HL-60 (cell line): ENCODE measurements around the gene SPINK13.

Experiments used
- CTCF ChIP-seq: IDR thresholded peaks from one replicate; pipeline ENCODE4 v1.5.1; 2011; ENCODE audit warnings: low read length, control low read depth, inconsistent platforms; ENCODE audit not compliant: insufficient read depth
- GABPA ChIP-seq: IDR thresholded peaks from 2 replicates; pipeline ENCODE4 v1.6.1; 2012; ENCODE audit warnings: low read depth

- no peak for TF ChIP-seq CTCF
- TF ChIP-seq GABPA: no peak
These were observed at the start of gene SPINK13 for GRCh38 chr5:148268566-148268965.
